Natural killer cell (primary cell): ENCODE measurements around the gene ZSWIM6. TPM values are rescaled to one million over a fixed set of nuclear protein-coding genes. Genes with fewer than 3 reads are reported as not detected.

ENCODE experiments used
- ATAC-seq, 3 donors: fragments of 150-1000 bp in 2 of 3; fragments of 200-7000 bp in 1 of 3; cut with Tn5 transposase; 1 replicate in 1 of 3; 2 replicates in 2 of 3; pipeline ENCODE4 v1.10.0; 2021; ENCODE audit warnings: mild to moderate bottlenecking in 2 of 3, moderate library complexity in 2 of 3
- DNase-seq, 2 donors: peaks; one replicate each; pipeline versions ENCODE4 v3.0.0 to v3.0.0-alpha.2; 2013 to 2021; ENCODE audit warnings: mixed read lengths in 1 of 2
- H3K27ac ChIP-seq: one replicate; pipeline ENCODE4 v1.5.1; 2013; ENCODE audit warnings: mild to moderate bottlenecking, low read length
- H3K27me3 ChIP-seq: one replicate; pipeline ENCODE4 v1.6.1; 2013; ENCODE audit warnings: low read length; ENCODE audit not compliant: control insufficient read depth, insufficient read depth
- H3K36me3 ChIP-seq: one replicate; pipeline ENCODE4 v1.6.1; 2013; ENCODE audit warnings: low read length; ENCODE audit not compliant: control insufficient read depth, insufficient read depth
- H3K4me1 ChIP-seq: one replicate; pipeline ENCODE4 v1.6.1; 2013; ENCODE audit warnings: low read length; ENCODE audit not compliant: control insufficient read depth, insufficient read depth
- H3K4me3 ChIP-seq: one replicate; pipeline ENCODE4 v1.5.1; 2013; ENCODE audit warnings: low read length
- H3K9me3 ChIP-seq: one replicate; pipeline ENCODE4 v1.6.1; 2013; ENCODE audit warnings: low read length; ENCODE audit not compliant: control insufficient read depth, insufficient read depth
- H3K27ac Mint-ChIP-seq, 2 donors: one replicate each; pipeline ENCODE4 v1.8.0; 2022; ENCODE audit warnings: mild to moderate bottlenecking in 2 of 2, mixed read lengths in 2 of 2, moderate library complexity in 1 of 2
- H3K27me3 Mint-ChIP-seq, 2 donors: one replicate each; pipeline ENCODE4 v1.8.0; 2022; ENCODE audit warnings: low read depth in 2 of 2, mixed read lengths in 2 of 2
- H3K36me3 Mint-ChIP-seq: one replicate; pipeline ENCODE4 v1.8.0; 2022; ENCODE audit warnings: mixed read lengths
- H3K4me1 Mint-ChIP-seq, 2 donors: one replicate each; pipeline ENCODE4 v1.8.0; 2022; ENCODE audit warnings: mixed read lengths in 2 of 2
- H3K4me3 Mint-ChIP-seq: one replicate; pipeline ENCODE4 v1.8.0; 2022; ENCODE audit warnings: mild to moderate bottlenecking, moderate library complexity, mixed read lengths
- H3K9me3 Mint-ChIP-seq, 2 donors: one replicate each; pipeline ENCODE4 v1.8.0; 2022; ENCODE audit warnings: mixed read lengths in 2 of 2
- WGBS: methylation state at CpG from one replicate; pipeline ENCODE4 v1.1.7; 2013; ENCODE audit warnings: missing lambda C conversion rate; ENCODE audit not compliant: insufficient coverage; 5-methylcytosine and 5-hydroxymethylcytosine counted together
- intact Hi-C: fragments of 100-400 bp; cut with micrococcal nuclease; formaldehyde crosslinking; loops from one replicate; pipeline ENCODE4 v1.14.2; 2022
- total RNA-seq, 4 donors: library from RNA; stranded (reverse); fragments of 120-200 nt in 1 of 4; gene quantifications; one replicate each; pipeline versions ENCODE4 v1.2.3 to v1.2.4, GENCODE V29; 2013 to 2022
- TF ChIP-seq, protein P1 (sequence below): fragments of 200-600 bp; IDR thresholded peaks from one replicate; pipeline ENCODE4 v1.8.0; 2022; ENCODE audit warnings: antibody characterized with exemption

ZSWIM6 gene
- total RNA-seq, 3 donors from 2014 or later (not counting 1 experiment from before 2014, with no cell fraction given) = 8.7 to 11.4 (median 10.5) TPM

DNA sequence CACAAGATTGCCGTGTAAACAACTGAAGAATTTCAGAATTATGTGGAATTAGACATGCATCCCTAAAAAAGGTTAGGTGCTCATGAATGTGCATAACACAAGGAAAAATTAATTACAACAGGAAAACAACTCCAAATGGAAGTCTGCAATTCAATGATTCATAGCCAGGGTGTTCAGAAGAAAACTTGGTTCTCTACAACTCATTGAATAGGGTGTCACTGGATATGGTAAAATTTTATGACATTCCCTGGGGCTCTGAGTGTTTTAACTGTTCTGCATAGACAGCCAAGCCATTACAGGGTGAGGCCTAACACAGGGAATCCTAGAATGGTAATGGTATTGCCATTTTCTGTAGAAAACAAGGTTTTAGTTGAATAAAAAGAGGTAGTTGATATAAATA is 24.4 kb upstream of the ZSWIM6 start:
- Mint-ChIP-seq H3K27me3 (peaks cover 15 to 38% of the 10 kb centered on the region in 2 donors), H3K36me3 (no peaks in the 10 kb centered on the region), H3K9me3 (no peaks in the 10 kb centered on the region), H3K27ac (no peak overlapping the region), H3K4me1 (no peaks in the 10 kb centered on the region), H3K4me3 (no peak overlapping the region)
- intact Hi-C loops = no loop called here
- WGBS = 100% methylated on average over 1 of the region's 1 CpG
- H3K4me1 ChIP-seq = no peaks in the 10 kb centered on the region
- TF ChIP-seq, protein P1, sequence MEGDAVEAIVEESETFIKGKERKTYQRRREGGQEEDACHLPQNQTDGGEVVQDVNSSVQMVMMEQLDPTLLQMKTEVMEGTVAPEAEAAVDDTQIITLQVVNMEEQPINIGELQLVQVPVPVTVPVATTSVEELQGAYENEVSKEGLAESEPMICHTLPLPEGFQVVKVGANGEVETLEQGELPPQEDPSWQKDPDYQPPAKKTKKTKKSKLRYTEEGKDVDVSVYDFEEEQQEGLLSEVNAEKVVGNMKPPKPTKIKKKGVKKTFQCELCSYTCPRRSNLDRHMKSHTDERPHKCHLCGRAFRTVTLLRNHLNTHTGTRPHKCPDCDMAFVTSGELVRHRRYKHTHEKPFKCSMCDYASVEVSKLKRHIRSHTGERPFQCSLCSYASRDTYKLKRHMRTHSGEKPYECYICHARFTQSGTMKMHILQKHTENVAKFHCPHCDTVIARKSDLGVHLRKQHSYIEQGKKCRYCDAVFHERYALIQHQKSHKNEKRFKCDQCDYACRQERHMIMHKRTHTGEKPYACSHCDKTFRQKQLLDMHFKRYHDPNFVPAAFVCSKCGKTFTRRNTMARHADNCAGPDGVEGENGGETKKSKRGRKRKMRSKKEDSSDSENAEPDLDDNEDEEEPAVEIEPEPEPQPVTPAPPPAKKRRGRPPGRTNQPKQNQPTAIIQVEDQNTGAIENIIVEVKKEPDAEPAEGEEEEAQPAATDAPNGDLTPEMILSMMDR = no peak
- no peaks in the 10 kb centered on the region for H3K36me3 ChIP-seq
- H3K4me3 ChIP-seq = no peak overlapping the region
- no peak for DNase-seq
- H3K27ac ChIP-seq = no peak overlapping the region
- ATAC-seq = no peak
- H3K9me3 ChIP-seq = no peaks in the 10 kb centered on the region
- peaks cover 2% of the 10 kb centered on the region for H3K27me3 ChIP-seq

DNA sequence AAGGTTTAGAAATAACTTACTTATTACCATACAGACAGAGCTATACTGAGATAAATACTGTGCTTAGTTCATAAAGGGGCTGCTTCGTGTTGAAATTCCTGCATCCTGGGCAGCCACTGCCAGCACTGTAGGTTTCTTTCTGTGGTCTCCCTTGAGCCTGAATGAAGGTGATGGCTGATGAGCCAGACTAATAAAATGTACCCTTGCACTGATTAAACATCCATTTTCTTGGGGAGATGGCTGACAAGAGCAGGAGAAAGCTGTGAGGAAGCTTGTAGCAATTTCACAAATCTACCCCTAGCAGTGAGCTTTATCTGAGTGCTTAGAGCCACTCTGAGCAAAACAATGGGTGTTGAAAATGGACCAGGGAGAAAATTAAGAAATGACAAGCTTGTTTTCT is 23.3 kb upstream of the ZSWIM6 start:
- intact Hi-C loops = no loop called here
- Mint-ChIP-seq H3K27me3 (peaks cover 18 to 43% of the 10 kb centered on the region in 2 donors), H3K36me3 (no peaks in the 10 kb centered on the region), H3K9me3 (no peaks in the 10 kb centered on the region), H3K4me3 (no peak overlapping the region), H3K27ac (no peak overlapping the region), H3K4me1 (no peaks in the 10 kb centered on the region)
- ATAC-seq (no peak), DNase-seq (no peak)
- H3K27me3 ChIP-seq = peaks cover 3% of the 10 kb centered on the region
- TF ChIP-seq, protein P1 = no peak
- no peaks in the 10 kb centered on the region for H3K9me3 ChIP-seq
- H3K4me3 ChIP-seq = no peak overlapping the region
- H3K4me1 ChIP-seq = no peaks in the 10 kb centered on the region
- H3K36me3 ChIP-seq = no peaks in the 10 kb centered on the region
- 100% methylated on average over 1 of the region's 1 CpG for WGBS
- H3K27ac ChIP-seq = no peak overlapping the region

DNA sequence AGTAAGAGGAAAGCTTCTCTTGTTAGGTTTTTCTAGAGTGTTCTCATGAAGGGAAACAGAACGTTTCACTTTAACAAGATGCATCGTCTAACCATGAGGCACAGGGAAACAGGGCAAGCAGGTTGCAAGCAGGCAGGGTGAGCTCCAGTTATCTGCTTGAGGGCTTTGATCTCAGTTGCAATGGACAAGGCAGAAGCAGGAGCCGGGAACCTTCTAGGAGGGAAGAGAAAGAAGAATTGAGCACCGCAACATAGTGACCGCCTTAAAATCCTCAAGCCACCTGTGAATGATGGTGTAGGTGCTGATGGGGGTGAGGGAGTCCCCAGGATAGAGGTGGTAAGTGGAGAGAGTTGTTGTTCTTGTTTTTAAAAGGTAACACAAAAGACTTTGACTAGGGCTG is 22.9 kb upstream of the ZSWIM6 start:
- TF ChIP-seq, protein P1 = no peak
- H3K27ac Mint-ChIP-seq = no peak overlapping the region
- H3K27ac ChIP-seq = no peak overlapping the region
- no peak overlapping the region for H3K4me3 ChIP-seq
- no peaks in the 10 kb centered on the region for H3K9me3 Mint-ChIP-seq
- ATAC-seq (no peak), DNase-seq (no peak)
- no peaks in the 10 kb centered on the region for H3K36me3 Mint-ChIP-seq
- H3K9me3 ChIP-seq = no peaks in the 10 kb centered on the region
- intact Hi-C loops = no loop called here
- peaks cover 3% of the 10 kb centered on the region for H3K27me3 ChIP-seq
- H3K27me3 Mint-ChIP-seq = peaks cover 18 to 43% of the 10 kb centered on the region in 2 donors
- H3K4me1 Mint-ChIP-seq = no peaks in the 10 kb centered on the region
- no peak overlapping the region for H3K4me3 Mint-ChIP-seq
- WGBS = 92% methylated on average over 5 of the region's 5 CpGs
- H3K4me1 ChIP-seq = no peaks in the 10 kb centered on the region
- no peaks in the 10 kb centered on the region for H3K36me3 ChIP-seq

DNA sequence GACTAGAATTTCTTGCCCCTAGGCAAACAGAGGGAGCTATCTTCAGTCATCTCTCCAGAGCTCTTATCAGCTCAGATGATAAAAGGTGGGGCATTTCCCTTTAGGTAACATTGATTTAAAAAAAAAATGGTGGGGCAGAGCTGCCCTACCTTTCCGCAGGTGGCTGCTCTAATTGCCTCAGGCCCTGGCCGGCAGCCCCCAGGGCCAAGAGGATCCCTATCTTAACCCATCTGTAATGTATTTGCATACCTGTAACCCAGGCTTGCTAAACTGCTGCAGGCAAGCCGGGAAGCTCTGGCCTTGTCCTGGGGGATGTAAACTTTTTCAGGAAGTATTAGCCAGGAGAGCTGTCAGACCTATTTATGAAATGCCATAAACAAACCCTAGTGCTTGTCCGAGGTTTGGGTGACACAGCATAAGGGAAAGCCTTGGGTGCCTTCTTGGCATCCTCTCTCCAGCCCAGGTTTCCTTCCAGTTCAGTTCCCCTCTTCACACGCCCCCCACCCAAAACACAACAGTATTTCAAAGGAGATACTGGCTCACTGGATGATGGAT is 20.9 kb upstream of the ZSWIM6 start:
- no peaks in the 10 kb centered on the region for H3K36me3 Mint-ChIP-seq
- Histone ChIP-seq H3K9me3 (no peaks in the 10 kb centered on the region), H3K27ac (no peak overlapping the region), H3K4me1 (no peaks in the 10 kb centered on the region), H3K36me3 (no peaks in the 10 kb centered on the region), H3K27me3 (peaks cover 3% of the 10 kb centered on the region), H3K4me3 (no peak overlapping the region)
- no peaks in the 10 kb centered on the region for H3K4me1 Mint-ChIP-seq
- H3K4me3 Mint-ChIP-seq = no peak overlapping the region
- no peaks in the 10 kb centered on the region for H3K9me3 Mint-ChIP-seq
- WGBS = 75% methylated on average over 5 of the region's 5 CpGs
- DNase-seq (no peak), ATAC-seq (no peak)
- TF ChIP-seq, protein P1 = no peak
- no peak overlapping the region for H3K27ac Mint-ChIP-seq
- intact Hi-C loops = no loop called here
- H3K27me3 Mint-ChIP-seq = peaks cover 27 to 45% of the 10 kb centered on the region in 2 donors
